ENCODE measurements around the gene TSC1.

The TSC1 gene

DNA sequence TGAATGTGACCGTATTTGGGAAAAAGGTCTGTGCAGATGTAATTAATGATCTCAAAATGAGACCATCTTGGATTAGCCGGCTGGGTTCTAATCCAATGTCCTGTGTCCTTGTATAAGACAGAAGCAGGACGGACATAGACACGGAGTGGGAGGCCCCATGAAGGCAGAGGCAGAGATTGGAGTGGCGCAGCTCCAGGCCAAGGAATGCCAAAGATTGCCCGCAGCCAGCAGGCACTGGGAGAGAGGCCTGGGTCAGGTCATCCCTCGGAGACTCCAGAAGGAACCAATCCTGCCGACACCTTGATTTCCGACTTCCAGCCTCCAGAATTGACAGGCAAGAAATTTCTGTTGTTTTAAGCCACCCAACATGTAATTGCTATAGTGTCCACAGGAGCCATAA, 21.1 kb upstream of the TSC1 start:
- in situ Hi-C loops (cut with MboI; ENCODE audit: low pct_unique_long_range_greater_than_20kb, low sequenced_read_pairs, unreplicated experiment), result no loop called here
- DNase-seq (ENCODE audit: low spot score), result no peak
- TF ChIP-seq, protein P1, sequence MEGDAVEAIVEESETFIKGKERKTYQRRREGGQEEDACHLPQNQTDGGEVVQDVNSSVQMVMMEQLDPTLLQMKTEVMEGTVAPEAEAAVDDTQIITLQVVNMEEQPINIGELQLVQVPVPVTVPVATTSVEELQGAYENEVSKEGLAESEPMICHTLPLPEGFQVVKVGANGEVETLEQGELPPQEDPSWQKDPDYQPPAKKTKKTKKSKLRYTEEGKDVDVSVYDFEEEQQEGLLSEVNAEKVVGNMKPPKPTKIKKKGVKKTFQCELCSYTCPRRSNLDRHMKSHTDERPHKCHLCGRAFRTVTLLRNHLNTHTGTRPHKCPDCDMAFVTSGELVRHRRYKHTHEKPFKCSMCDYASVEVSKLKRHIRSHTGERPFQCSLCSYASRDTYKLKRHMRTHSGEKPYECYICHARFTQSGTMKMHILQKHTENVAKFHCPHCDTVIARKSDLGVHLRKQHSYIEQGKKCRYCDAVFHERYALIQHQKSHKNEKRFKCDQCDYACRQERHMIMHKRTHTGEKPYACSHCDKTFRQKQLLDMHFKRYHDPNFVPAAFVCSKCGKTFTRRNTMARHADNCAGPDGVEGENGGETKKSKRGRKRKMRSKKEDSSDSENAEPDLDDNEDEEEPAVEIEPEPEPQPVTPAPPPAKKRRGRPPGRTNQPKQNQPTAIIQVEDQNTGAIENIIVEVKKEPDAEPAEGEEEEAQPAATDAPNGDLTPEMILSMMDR (IDR thresholded peaks at IDR 0.05; ENCODE audit: extremely low read depth, insufficient read depth, missing control alignments), result no peak

DNA sequence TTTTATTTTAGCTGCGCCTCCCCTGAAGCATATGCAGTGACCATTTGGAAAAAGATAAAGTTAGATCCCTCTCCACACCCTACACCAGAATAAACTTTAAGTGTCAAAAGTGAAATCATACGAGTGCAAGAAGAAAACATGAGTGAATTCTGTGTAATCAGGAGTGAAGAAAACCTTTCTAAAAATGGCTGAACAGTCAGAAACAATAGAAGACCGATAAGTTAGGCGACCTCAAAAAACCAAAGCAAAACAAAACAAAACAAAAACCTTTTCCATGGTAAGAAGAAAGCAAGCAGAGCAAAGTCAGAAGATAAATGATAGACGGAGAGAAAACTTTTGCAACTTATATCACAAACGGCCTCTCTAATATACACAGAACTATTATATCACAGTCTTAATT, 16.6 kb upstream of the TSC1 start:
- no peak for DNase-seq (ENCODE audit: low spot score)
- TF ChIP-seq, protein P1 (IDR thresholded peaks at IDR 0.05; ENCODE audit: extremely low read depth, insufficient read depth, missing control alignments), result no peak
- in situ Hi-C loops (cut with MboI; ENCODE audit: low pct_unique_long_range_greater_than_20kb, low sequenced_read_pairs, unreplicated experiment), result no loop called here

DNA sequence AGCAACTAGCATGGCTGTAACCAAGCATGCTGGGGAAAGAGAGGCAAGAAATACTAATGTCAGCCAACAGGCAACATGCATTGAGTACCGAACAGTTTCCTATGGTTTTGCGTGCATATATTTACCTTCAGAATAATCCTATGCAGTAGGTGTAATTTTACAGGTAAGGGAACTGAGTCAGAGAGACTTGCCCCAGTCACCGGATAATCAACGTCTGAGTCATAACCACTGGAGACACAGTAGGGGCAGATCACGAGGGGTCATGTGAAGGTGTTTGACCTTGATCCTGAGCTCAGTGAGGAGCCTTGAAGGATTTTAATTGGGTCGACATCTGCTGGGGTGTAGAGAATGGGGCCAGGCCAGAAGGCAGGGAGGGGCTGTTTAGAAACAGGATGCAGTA, 13.4 kb upstream of the TSC1 start:
- TF ChIP-seq, protein P1 (IDR thresholded peaks at IDR 0.05; ENCODE audit: extremely low read depth, insufficient read depth, missing control alignments), result no peak
- in situ Hi-C loops (cut with MboI; ENCODE audit: low pct_unique_long_range_greater_than_20kb, low sequenced_read_pairs, unreplicated experiment), result no loop called here
- DNase-seq (ENCODE audit: low spot score), result no peak

DNA sequence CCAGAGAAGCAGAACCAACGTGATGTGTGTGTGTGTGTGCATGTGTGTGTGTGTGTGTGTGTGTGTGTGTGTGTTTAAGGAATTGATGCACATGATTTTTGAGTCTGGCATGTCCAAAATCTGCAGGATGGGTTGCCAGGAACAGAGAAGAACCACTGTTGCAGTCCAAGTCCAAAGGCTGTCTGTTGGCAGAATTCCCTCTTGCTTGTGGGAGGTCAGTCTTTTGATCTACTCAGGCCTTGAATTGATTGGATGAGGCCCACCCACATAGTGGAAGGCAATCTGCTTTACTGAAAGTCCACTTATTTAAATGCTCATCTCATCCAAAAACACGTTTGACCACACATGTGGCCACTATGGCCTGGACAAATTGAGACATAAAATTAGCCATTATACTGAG, 11.4 kb upstream of the TSC1 start:
- no peak for DNase-seq (ENCODE audit: low spot score)
- TF ChIP-seq, protein P1 (IDR thresholded peaks at IDR 0.05; ENCODE audit: extremely low read depth, insufficient read depth, missing control alignments), result no peak
- in situ Hi-C loops (cut with MboI; ENCODE audit: low pct_unique_long_range_greater_than_20kb, low sequenced_read_pairs, unreplicated experiment), result no loop called here

DNA sequence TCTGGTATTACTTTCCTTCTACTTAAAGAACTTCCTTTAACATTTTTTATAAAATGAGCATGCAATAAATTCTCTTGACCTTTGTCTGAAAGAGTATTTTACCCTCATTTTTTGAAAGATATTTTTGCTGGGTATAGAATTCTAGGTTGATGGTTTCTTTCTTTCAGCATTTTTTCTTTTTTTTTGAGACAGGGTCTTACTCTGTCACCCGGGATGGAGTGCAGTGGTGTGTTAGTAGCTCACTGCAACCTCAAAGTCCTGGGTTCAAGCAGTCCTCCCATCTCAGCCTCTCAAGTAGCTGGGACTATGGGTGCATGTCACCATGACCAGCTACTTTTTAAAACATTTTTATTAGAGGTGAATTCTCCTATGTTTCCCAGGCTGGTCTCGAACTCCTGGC, 10.7 kb upstream of the TSC1 start:
- in situ Hi-C loops (cut with MboI; ENCODE audit: low pct_unique_long_range_greater_than_20kb, low sequenced_read_pairs, unreplicated experiment), result no loop called here

DNA sequence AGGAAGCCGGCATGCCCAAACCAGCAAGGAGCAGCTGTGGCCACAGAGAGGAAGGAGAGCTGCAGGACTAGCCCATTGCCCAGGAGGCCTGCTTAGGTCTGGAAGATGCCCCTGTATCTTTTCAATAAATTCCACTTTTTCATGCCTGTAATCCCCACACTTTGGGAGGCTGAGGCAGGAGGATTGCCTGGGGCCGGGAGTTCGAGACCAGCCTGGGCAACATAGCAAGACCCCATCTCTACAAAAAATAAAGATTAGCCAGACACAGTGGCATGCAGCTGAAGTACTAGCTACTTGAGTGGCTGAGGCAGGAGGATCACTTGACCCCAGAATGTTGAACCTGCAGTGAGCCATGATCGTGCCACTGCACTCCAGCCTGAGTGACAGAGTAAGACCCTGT, 5.3 kb upstream of the TSC1 start:
- in situ Hi-C loops (cut with MboI; ENCODE audit: low pct_unique_long_range_greater_than_20kb, low sequenced_read_pairs, unreplicated experiment), result no loop called here
- no peak for DNase-seq (ENCODE audit: low spot score)
- TF ChIP-seq, protein P1 (IDR thresholded peaks at IDR 0.05; ENCODE audit: extremely low read depth, insufficient read depth, missing control alignments), result no peak

More for the DNA sequence above, 10.7 kb upstream of the TSC1 start:
- no peak for DNase-seq (ENCODE audit: low spot score)
- TF ChIP-seq, protein P1 (IDR thresholded peaks at IDR 0.05; ENCODE audit: extremely low read depth, insufficient read depth, missing control alignments), result no peak

DNA sequence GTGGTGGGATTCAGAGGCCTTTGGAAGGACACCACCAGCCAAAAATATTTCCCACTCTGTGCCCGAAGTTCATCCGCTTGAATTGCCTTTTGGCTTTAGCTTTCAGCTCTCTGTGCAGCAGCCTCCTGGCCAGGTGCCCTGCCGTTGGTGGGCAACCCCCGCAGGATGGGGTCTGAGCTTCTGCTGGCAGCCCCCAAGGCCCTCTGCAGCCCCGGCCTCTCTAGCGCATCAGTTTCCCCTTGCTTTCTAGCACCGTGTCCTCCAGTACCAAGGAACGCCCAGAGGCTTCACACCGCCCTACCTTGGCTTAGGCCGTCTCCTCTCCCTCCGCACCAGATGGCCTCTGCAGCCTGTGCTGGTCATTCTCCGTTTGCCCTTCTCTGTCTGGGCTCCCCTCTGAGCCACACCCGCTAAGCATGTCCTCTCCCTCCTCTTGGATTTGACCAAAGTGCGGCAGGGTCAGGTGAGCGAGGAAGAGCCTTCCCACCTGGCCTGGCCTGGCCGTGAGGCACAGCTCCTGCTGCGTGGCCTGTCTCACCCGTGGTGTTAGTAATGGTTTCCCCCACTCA, 4.2 kb upstream of the TSC1 start:
- in situ Hi-C loops (cut with MboI; ENCODE audit: low pct_unique_long_range_greater_than_20kb, low sequenced_read_pairs, unreplicated experiment), result no loop called here
- DNase-seq (ENCODE audit: low spot score), result no peak
- TF ChIP-seq, protein P1 (IDR thresholded peaks at IDR 0.05; ENCODE audit: extremely low read depth, insufficient read depth, missing control alignments), result no peak

Data from GM13977 (cell line).